Large intestine (tissue), 3 donors: ENCODE measurements around the gene UBD. TPM values are rescaled to one million over a fixed set of nuclear protein-coding genes. Genes with fewer than 3 reads are reported as not detected.

Experiments
- DNase-seq, 2 donors: peaks; one replicate each; pipeline versions ENCODE4 v3.0.0 to v3.0.0-alpha.2; 2013
- H3K27ac ChIP-seq: one replicate; pipeline ENCODE4 v1.5.1; 2013; ENCODE audit warnings: low read length
- H3K27me3 ChIP-seq: 2 replicates; pipeline ENCODE4 v1.6.1; 2013; ENCODE audit warnings: low read length; ENCODE audit not compliant: control insufficient read depth, insufficient read depth
- H3K36me3 ChIP-seq: 2 replicates; pipeline ENCODE4 v1.6.1; 2013; ENCODE audit warnings: low read length; ENCODE audit not compliant: control insufficient read depth, insufficient read depth
- H3K4me1 ChIP-seq: one replicate; pipeline ENCODE4 v1.6.1; 2013; ENCODE audit warnings: low read length; ENCODE audit not compliant: control insufficient read depth, insufficient read depth
- H3K4me3 ChIP-seq: one replicate; pipeline ENCODE4 v1.5.1; 2013; ENCODE audit warnings: low read length
- H3K9me3 ChIP-seq: one replicate; pipeline ENCODE4 v1.6.1; 2013; ENCODE audit warnings: mild to moderate bottlenecking, low read depth, low read length, moderate library complexity; ENCODE audit not compliant: control insufficient read depth
- WGBS: methylation state at CpG from one replicate; pipeline ENCODE4 v1.1.5; 2013; ENCODE audit warnings: low lambda C conversion rate; ENCODE audit not compliant: insufficient coverage; 5-methylcytosine and 5-hydroxymethylcytosine counted together
- polyA plus RNA-seq: library from polyadenylated mRNA; unstranded; fragments of 120-200 nt; gene quantifications from one replicate; pipeline ENCODE4 v1.2.1, GENCODE V29; 2013

Gene UBD
- polyA plus RNA-seq, 1 donor: 8.1 TPM

DNA sequence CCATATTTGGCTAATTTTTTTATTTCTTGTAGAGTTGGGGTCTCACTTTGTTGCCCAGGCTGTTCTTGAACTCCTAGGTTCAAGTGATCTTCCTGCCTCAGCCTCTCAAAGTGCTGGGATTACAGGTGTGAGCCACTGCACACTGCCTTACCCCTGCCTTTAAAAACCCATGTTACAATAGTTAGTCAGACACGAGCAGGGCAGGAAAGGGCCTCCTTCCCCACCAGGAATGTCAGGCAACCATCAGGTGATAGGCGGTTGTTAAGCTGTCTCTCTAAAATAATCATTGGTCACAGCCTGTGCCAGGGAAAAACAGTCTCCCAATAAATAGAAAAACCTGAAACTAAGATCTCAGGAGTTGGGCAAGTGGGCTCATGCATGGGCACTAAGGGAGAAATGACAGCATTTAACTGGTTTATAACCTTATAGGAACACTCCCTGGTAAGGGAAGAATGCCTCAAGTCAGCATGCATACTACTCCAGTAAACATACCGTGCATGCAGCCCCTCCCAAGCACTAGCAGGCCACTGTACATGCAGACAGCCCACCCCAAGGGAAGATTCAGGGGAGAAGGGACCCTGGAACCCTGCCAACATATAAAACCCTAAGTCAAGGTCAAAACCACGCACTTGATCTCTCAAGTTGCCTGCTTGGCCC lies 33.8 kb upstream of the UBD start:
- Histone ChIP-seq H3K36me3 (no peaks in the 10 kb centered on the region), H3K4me1 (no peaks in the 10 kb centered on the region), H3K4me3 (no peak overlapping the region), H3K9me3 (no peaks in the 10 kb centered on the region), H3K27ac (no peak overlapping the region), H3K27me3 (no peaks in the 10 kb centered on the region)
- no peak for DNase-seq
- 40% methylated on average over 1 of the region's 4 CpGs for WGBS

DNA sequence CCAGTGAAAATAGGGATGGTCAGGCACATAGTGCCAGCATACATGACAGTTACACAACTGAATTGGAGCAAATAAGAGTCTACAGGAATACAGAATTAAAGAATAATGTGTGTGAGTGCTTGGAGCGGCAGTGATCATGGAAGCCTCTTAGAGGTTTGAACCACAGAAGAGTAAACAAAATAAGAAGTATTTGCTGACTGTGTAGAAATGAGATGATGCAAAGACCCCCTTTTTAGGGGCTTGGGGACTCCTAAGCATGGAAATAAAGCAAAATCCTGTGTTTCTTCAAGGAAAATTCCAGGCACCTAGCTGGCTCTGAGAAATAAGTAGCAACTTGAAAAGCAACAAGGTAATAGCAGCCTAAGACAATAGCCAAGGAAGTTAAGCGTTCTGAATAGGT lies 32.1 kb upstream of the UBD start:
- Histone ChIP-seq H3K9me3 (no peaks in the 10 kb centered on the region), H3K27me3 (no peaks in the 10 kb centered on the region), H3K36me3 (no peaks in the 10 kb centered on the region), H3K4me1 (no peaks in the 10 kb centered on the region), H3K4me3 (no peak overlapping the region), H3K27ac (no peak overlapping the region)
- 81% methylated on average over 2 of the region's 2 CpGs for WGBS
- no peak for DNase-seq

DNA sequence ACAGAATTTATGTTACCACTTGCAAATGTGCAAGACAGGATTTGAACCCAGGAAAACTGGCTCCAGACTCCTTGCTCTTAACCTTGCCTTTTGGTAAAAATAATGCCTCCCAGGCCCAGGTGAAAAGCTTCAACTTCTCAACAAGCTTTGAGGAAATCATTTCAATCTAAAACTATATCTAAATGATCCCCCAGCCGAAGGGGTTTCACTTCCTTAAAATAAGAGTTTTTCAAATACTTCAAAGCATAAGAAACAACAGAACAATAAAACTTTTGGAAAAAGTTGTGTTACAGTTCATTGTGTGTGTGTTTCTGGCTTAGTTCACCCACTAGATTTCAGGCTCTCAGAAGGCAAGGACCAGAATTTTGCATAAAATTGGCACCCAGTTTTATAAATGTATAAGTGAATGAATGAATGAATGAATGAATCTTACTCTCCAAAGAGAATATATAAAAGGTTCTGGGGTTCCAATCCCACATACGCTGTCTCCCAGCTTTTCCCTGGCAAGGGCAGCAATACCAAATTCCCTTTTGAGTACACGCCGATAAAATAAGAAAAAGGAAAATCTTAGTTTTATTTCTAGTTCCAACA lies 30.8 kb upstream of the UBD start:
- no peaks in the 10 kb centered on the region for H3K4me1 ChIP-seq
- no peaks in the 10 kb centered on the region for H3K27me3 ChIP-seq
- DNase-seq: no peak
- H3K27ac ChIP-seq: no peak overlapping the region
- whole genome bisulfite sequencing: 100% methylated on average over 2 of the region's 4 CpGs
- H3K9me3 ChIP-seq: no peaks in the 10 kb centered on the region
- no peak overlapping the region for H3K4me3 ChIP-seq
- H3K36me3 ChIP-seq: no peaks in the 10 kb centered on the region

DNA sequence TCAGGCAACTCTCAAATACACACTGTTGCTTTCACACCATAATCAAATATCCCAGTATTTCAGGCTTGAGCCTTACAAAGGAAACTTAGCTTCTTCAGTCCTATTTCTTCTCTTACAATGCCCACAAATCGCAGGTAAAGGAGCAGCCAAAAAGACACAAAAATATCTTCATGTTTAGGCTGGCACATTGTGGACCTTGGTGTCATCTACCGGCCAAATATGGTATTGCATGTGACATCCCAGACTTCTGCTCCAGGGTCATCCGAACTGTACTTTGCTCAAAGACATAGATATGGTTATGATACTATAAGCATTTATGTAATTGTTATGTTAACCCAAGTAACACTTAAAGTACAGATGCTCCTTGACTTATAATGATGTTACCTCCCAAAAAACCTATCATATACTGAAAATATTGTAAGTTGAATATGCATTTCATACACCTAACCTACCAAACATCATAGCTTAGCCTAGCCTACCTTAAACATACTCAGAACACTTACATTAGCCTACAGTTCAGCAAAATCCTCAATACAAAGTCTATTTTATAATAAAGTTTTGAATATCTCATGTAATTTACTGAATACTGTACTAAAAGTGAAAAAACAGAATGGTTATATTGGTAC lies 30.0 kb upstream of the UBD start:
- no peak overlapping the region for H3K27ac ChIP-seq
- WGBS: no CpG with 5 or more reads among the region's 3 CpGs
- H3K27me3 ChIP-seq: peaks cover 1% of the 10 kb centered on the region
- DNase-seq: peak; percentile 22 to 43
- no peaks in the 10 kb centered on the region for H3K9me3 ChIP-seq
- H3K4me3 ChIP-seq: no peak overlapping the region
- H3K4me1 ChIP-seq: no peaks in the 10 kb centered on the region
- H3K36me3 ChIP-seq: no peaks in the 10 kb centered on the region

DNA sequence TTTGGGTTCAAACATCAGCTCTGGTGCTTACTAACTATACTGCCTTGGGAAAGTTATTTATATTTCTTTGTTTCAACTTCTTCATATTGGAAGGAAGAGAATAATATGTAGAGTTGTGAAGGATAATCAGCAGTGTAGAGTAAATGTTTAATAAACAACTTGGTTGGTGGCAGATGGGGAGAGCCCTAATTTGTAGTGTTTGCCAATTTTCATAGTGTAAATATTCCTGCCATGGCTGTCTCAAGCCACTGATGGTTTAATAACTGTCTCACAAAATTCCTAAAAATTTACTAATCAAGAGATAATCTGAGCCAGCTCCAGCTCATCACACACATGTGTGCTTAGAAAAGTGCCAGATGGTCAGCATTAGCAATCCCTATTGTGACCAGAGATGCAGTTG lies 25.3 kb upstream of the UBD start, which contains the start of gene OR2H2:
OR2H2 (plus strand) TSS at position 301 of the 400 bp plus-strand sequence. CDS start 2,824 bp downstream, outside the sequence.
- Histone ChIP-seq H3K4me1 (no peaks in the 10 kb centered on the region), H3K27ac (no peak within 1 kb of the TSS), H3K9me3 (no peaks in the 10 kb centered on the region), H3K27me3 (peaks cover 5% of the 10 kb centered on the region), H3K36me3 (no peaks in the 10 kb centered on the region), H3K4me3 (no peak within 1 kb of the TSS)
- no peak for DNase-seq

DNA sequence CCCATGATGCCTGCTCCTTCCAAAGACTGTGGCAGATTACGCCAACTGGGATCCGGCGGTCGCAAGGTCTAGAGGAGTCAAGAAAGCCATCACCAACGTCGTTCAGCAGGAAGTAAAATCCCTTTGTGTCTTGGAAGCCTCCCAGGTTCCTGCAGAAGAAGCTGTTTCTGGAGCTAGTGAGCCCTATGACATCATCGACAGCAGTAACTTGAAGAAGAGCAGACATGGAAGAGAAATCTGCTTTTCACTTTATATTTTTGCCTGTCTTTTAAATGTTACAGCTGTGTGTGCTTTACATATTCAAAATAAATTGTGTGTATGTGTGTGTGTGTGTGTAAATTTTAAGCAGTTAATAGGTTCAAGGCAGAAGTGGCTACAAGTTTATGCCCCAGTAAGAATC lies 18.0 kb upstream of the UBD start:
- Histone ChIP-seq H3K9me3 (no peaks in the 10 kb centered on the region), H3K4me3 (no peak overlapping the region), H3K36me3 (no peaks in the 10 kb centered on the region), H3K27ac (no peak overlapping the region), H3K4me1 (no peaks in the 10 kb centered on the region), H3K27me3 (peaks cover 7% of the 10 kb centered on the region)
- WGBS: no CpG with 5 or more reads among the region's 7 CpGs
- no peak for DNase-seq

DNA sequence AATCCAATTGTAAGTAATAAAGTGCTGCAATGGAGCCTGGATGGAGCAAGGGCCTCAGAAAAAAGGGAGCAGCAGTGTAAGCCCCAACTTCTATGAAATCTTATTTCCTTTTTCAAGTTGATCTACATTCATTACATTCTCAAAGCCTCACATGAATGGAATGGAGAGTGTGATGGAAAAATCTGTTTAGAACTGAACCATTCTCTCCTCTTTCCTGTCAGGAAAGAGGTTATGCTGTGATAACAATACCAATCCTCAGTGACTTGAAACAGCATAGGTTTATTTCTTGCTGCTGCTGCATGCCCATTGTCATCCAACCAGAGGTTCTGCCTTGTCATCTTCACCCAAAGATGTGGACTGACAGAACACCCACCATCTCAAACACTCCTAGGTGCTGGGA lies 16.5 kb upstream of the UBD start:
- Histone ChIP-seq H3K4me3 (no peak overlapping the region), H3K27ac (no peak overlapping the region), H3K27me3 (peaks cover 9% of the 10 kb centered on the region), H3K36me3 (no peaks in the 10 kb centered on the region), H3K9me3 (no peaks in the 10 kb centered on the region), H3K4me1 (no peaks in the 10 kb centered on the region)
- no peak for DNase-seq

DNA sequence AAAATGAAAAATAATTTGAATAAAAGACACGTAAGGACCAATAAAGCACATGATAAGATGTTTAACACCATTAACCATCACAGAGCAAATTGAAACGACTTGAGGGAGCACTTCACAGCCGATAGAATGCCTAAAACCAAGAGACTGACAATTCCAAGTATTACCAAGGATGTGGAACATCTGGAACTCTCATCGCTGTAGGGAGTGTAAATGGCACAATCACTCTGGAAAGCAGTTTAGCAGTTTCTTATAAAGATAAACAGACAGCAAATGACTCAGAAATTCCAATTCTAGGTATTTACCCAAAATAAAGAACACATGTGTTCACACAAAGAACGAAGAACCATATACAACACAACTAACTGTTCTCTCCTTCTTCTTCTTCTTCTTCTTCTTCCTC lies 8.5 kb upstream of the UBD start:
- H3K27ac ChIP-seq: no peak overlapping the region
- no peaks in the 10 kb centered on the region for H3K36me3 ChIP-seq
- WGBS: 90% methylated on average over 3 of the region's 5 CpGs
- no peak for DNase-seq
- no peaks in the 10 kb centered on the region for H3K9me3 ChIP-seq
- H3K27me3 ChIP-seq: peaks cover 6% of the 10 kb centered on the region
- no peak overlapping the region for H3K4me3 ChIP-seq
- H3K4me1 ChIP-seq: no peaks in the 10 kb centered on the region

DNA sequence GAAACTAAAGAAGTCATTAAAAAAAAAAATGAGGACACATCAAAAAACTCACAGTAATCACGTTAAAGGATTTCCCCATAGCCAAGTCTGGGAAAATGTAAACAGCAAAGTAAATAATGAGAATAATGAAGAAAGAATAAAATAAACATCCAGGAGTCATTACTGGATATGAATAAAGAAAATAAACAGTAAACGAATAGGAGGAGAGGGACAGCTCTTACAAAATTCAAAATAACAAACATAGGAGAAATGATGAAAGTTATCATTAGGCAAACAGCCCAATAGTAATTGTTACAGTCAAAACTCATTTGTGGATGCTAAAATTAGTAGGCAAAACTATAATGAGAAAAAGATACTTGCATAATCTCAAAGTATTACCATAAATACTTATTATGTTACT lies 8.0 kb upstream of the UBD start:
- no peak for DNase-seq
- peaks cover 6% of the 10 kb centered on the region for H3K27me3 ChIP-seq
- 71% methylated on average over 2 of the region's 2 CpGs for WGBS
- H3K9me3 ChIP-seq: no peaks in the 10 kb centered on the region
- H3K4me1 ChIP-seq: no peaks in the 10 kb centered on the region
- no peak overlapping the region for H3K4me3 ChIP-seq
- no peak overlapping the region for H3K27ac ChIP-seq
- H3K36me3 ChIP-seq: no peaks in the 10 kb centered on the region

DNA sequence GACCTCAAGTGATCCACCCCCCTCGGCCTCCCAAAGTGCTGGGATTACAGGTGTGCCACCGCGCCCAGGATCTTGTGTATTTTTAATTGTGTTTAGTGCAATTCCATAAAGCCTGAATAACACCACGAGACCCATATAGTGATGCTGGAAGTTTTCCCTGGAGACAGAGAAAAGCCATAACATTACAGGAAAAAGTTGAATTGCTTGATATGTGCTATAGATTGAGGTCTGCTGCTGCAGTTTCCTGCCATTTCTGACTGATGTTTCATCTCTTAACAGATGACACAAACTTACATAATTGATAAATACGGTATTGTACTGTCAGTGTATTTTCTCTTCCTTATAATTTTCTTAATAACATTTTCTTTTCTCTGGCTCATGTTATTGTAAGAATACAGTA lies 7.3 kb upstream of the UBD start:
- no peak for DNase-seq
- Histone ChIP-seq H3K27ac (no peak overlapping the region), H3K4me3 (no peak overlapping the region), H3K27me3 (peaks cover 3% of the 10 kb centered on the region), H3K4me1 (no peaks in the 10 kb centered on the region), H3K36me3 (no peaks in the 10 kb centered on the region), H3K9me3 (no peaks in the 10 kb centered on the region)
- WGBS: no CpG with 5 or more reads among the region's 5 CpGs

DNA sequence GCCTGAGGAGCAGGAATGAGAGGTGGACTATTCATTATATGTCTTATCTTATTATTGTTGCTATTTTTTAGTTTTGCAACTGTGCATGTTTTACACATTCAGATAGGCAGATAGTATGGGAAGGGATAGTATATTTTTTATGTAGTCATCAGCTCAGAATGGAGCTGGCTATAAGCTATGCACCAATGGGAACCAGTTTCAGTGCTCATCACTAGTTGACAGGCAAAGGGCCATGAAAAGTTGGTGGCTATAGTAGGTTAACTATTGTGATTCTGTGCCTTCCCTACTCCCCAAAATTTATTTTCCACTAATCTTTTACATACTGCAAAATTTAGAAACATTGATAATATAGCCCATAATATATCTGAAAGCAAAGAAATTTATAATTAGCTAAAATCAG lies 5.3 kb upstream of the UBD start:
- H3K36me3 ChIP-seq: no peaks in the 10 kb centered on the region
- no peak overlapping the region for H3K4me3 ChIP-seq
- H3K9me3 ChIP-seq: no peaks in the 10 kb centered on the region
- DNase-seq: no peak
- H3K27ac ChIP-seq: no peak overlapping the region
- H3K27me3 ChIP-seq: no peaks in the 10 kb centered on the region
- no peaks in the 10 kb centered on the region for H3K4me1 ChIP-seq
